HG03175 (cell line): ENCODE results near the gene CHMP2A.

Experiments used
- ATAC-seq: cut with Tn5 transposase; IDR thresholded peaks from one replicate; pipeline ENCODE4 v1.9.1; 2021; ENCODE audit warnings: mild to moderate bottlenecking, moderate library complexity; ENCODE audit not compliant: unreplicated experiment

CHMP2A gene

GRCh38 chr19:58570770-58571574 lies 16.1 kb upstream of the CHMP2A start:
- no peak for ATAC-seq

- no peak for ATAC-seq
Observed at GRCh38 chr19:58569943-58570670, 15.2 kb upstream of the CHMP2A start.

- no peak for ATAC-seq
Observed at GRCh38 chr19:58569191-58569942, 14.5 kb upstream of the CHMP2A start.

GRCh38 chr19:58568453-58569130 lies 13.7 kb upstream of the CHMP2A start:
- ATAC-seq: no peak

- no peak for ATAC-seq
Observed at GRCh38 chr19:58566989-58567388, 12.1 kb upstream of the CHMP2A start.

- ATAC-seq: no peak
Observed at GRCh38 chr19:58563823-58564222, 8.9 kb upstream of the CHMP2A start.

- no peak for ATAC-seq
Observed at GRCh38 chr19:58563034-58563573, 8.2 kb upstream of the CHMP2A start.

GRCh38 chr19:58562122-58563033 lies 7.5 kb upstream of the CHMP2A start:
- no peak for ATAC-seq

GRCh38 chr19:58561373-58562121 lies 6.6 kb upstream of the CHMP2A start:
- ATAC-seq: no peak

- ATAC-seq: no peak
Observed at GRCh38 chr19:58560921-58561320, 6.0 kb upstream of the CHMP2A start.

- no peak for ATAC-seq
Observed at GRCh38 chr19:58560007-58560887, 5.3 kb upstream of the CHMP2A start.

- ATAC-seq: peak; percentile 22
Observed at GRCh38 chr19:58559275-58560006, 4.5 kb upstream of the CHMP2A start.

- peak; percentile 58 for ATAC-seq
Observed at GRCh38 chr19:58558623-58559274, 3.8 kb upstream of the CHMP2A start.

- peak; percentile 2 for ATAC-seq
Observed at GRCh38 chr19:58558066-58558622, 3.2 kb upstream of the CHMP2A start, which contains the start of gene UBE2M. UBE2M (minus strand) TSS chr19:58558611; CDS start chr19:58558381, 230 bp downstream.

GRCh38 chr19:58557221-58558065 lies 2.5 kb upstream of the CHMP2A start:
- ATAC-seq: no peak
